MCF 10A (cell line): ENCODE measurements around the gene CYP4F3. TPM values are rescaled to one million over a fixed set of nuclear protein-coding genes. Genes with fewer than 3 reads are reported as not detected.

Experiments
- BruUV-seq: library from RNA; stranded (reverse); fragments of 400-500 nt; replicated peaks from 2 replicates; lab custom pipeline; 2021; lab: Mats Ljungman, UMichigan
- CTCF ChIA-PET: fragments of 300-600 bp; sonication (Branson Sonifier 250); formaldehyde crosslinking; extraction: SDS; loops from one replicate; lab custom pipeline; 2021; ENCODE audit warnings: antibody characterized with exemption, inconsistent platforms; lab: Yijun Ruan, JAX
- POLR2A ChIA-PET: fragments of 300-600, 350-650 bp; sonication (Branson Sonifier 250); formaldehyde crosslinking; extraction: SDS; loops from one replicate; lab custom pipeline; 2020; ENCODE audit warnings: antibody characterized with exemption, inconsistent platforms; lab: Yijun Ruan, JAX
- DNase-seq: peaks from one replicate; pipeline ENCODE4 v3.0.0-alpha.2; 2018; ENCODE audit not compliant: unreplicated experiment
- H3K27ac Mint-ChIP-seq: one replicate; pipeline ENCODE4 v1.8.0; 2022; ENCODE audit warnings: mild to moderate bottlenecking, low read depth, mixed read lengths; ENCODE audit not compliant: unreplicated experiment
- H3K27me3 Mint-ChIP-seq: one replicate; pipeline ENCODE4 v1.8.0; 2022; ENCODE audit warnings: mixed read lengths; ENCODE audit not compliant: insufficient read depth, unreplicated experiment
- H3K36me3 Mint-ChIP-seq: one replicate; pipeline ENCODE4 v1.8.0; 2022; ENCODE audit warnings: mild to moderate bottlenecking, moderate library complexity, mixed read lengths; ENCODE audit not compliant: insufficient read depth, unreplicated experiment
- H3K4me1 Mint-ChIP-seq: one replicate; pipeline ENCODE4 v1.8.0; 2022; ENCODE audit warnings: mixed read lengths; ENCODE audit not compliant: insufficient read depth, unreplicated experiment
- H3K4me3 Mint-ChIP-seq: one replicate; pipeline ENCODE4 v1.8.0; 2022; ENCODE audit warnings: mild to moderate bottlenecking, moderate library complexity, mixed read lengths; ENCODE audit not compliant: unreplicated experiment
- H3K9me3 Mint-ChIP-seq: one replicate; pipeline ENCODE4 v1.8.0; 2022; ENCODE audit warnings: mixed read lengths; ENCODE audit not compliant: unreplicated experiment
- intact Hi-C: fragments of 100-400 bp; cut with micrococcal nuclease; formaldehyde crosslinking; loops from 2 replicates; pipeline ENCODE4 v1.14.1; 2022
- total RNA-seq: library from RNA; stranded (reverse); gene quantifications from 2 replicates; pipeline ENCODE4 v1.2.3, GENCODE V29; 2022
- TF ChIP-seq, protein P1 (sequence below): fragments of 200-600 bp; IDR thresholded peaks from one replicate; pipeline ENCODE4 v1.8.0; 2022; ENCODE audit warnings: antibody characterized with exemption, mild to moderate bottlenecking; ENCODE audit not compliant: unreplicated experiment

Gene CYP4F3
- total RNA-seq, 1 experiment from 2014 or later: 0.75 TPM

DNA sequence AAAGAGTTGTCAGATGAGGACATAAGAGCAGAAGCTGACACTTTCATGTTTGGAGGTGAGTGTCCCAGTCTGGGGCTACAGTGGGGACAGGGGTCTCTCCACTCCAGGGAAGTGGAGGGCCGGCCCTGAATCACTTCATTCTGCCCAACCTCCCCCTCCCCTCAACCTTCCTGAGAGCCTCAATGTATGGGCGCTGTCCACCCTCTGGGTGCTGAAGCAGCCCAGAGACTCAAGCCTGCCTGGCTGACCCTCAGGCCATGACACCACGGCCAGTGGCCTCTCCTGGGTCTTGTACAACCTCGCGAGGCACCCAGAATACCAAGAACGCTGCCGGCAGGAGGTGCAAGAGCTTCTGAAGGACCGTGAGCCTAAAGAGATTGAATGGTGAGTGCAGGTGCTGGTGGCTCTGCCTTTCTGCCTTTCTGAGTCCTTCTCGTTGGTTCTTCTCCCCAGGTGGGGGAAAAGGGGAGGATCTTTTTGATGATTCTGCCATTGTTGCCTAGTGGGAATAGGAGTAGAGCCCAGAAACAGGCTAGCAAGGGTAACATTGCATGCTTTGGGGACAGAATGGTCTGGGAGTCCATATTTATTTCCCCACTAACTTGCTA, 16.9 kb upstream of the CYP4F3 start:
- DNase-seq: no peak
- no peak overlapping the region for H3K27ac Mint-ChIP-seq
- peaks cover 21% of the 10 kb centered on the region for H3K9me3 Mint-ChIP-seq
- no peak overlapping the region for H3K4me3 Mint-ChIP-seq
- ChIA-PET CTCF (interaction anchor here (0.9 to 1.6 kb wide), 4 partner anchors 9 to 186 kb away, joined by 3 to 6 read pairs (median 4); no protein-coding TSS in a partner anchor), POLR2A (no interaction called here)
- no peaks in the 10 kb centered on the region for H3K36me3 Mint-ChIP-seq
- BruUV-seq: no TSS peak
- H3K27me3 Mint-ChIP-seq: no peaks in the 10 kb centered on the region
- intact Hi-C loops: no loop called here
- TF ChIP-seq, protein P1, sequence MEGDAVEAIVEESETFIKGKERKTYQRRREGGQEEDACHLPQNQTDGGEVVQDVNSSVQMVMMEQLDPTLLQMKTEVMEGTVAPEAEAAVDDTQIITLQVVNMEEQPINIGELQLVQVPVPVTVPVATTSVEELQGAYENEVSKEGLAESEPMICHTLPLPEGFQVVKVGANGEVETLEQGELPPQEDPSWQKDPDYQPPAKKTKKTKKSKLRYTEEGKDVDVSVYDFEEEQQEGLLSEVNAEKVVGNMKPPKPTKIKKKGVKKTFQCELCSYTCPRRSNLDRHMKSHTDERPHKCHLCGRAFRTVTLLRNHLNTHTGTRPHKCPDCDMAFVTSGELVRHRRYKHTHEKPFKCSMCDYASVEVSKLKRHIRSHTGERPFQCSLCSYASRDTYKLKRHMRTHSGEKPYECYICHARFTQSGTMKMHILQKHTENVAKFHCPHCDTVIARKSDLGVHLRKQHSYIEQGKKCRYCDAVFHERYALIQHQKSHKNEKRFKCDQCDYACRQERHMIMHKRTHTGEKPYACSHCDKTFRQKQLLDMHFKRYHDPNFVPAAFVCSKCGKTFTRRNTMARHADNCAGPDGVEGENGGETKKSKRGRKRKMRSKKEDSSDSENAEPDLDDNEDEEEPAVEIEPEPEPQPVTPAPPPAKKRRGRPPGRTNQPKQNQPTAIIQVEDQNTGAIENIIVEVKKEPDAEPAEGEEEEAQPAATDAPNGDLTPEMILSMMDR: no peak
- no peaks in the 10 kb centered on the region for H3K4me1 Mint-ChIP-seq

DNA sequence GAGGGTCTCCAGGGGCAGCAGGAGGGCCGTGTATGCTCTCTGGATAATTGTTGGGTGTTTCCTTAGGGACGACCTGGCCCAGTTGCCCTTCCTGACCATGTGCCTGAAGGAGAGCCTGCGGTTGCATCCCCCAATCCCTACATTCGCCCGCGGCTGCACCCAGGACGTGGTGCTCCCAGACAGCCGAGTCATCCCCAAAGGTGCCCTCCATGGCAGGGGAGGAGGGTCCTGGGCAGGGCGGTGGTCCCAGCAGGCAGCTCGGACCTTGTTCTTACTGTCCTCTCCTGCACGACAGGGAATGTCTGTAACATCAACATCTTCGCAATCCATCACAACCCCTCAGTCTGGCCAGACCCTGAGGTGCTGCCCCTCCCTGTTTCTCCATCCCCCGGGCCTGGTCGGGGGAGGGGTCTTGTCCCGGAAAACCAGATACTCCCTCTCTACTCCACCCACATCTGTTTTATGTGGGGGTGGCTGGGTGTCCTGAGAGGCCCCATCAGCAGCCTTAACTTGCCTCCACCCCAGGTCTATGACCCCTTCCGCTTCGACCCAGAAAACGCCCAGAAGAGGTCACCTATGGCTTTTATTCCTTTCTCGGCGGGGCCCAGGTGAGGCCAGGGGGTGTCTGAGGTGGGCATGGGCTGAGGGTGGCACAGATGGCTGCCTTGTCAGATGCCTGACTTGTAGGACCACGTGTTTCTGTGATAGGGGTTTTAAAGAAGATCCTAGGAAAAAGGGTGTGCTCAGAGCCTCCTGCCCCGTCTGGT, 12.3 kb upstream of the CYP4F3 start:
- CTCF ChIA-PET: interaction anchor here (0.6 to 3.5 kb wide), 6 partner anchors 12 to 551 kb away, joined by 3 to 22 read pairs (median 6); partner anchors contain the start of gene CYP4F3
- no peak overlapping the region for H3K27ac Mint-ChIP-seq
- no peak overlapping the region for H3K4me3 Mint-ChIP-seq
- H3K9me3 Mint-ChIP-seq: no peaks in the 10 kb centered on the region
- DNase-seq: no peak
- POLR2A ChIA-PET: no interaction called here
- H3K36me3 Mint-ChIP-seq: no peaks in the 10 kb centered on the region
- H3K27me3 Mint-ChIP-seq: no peaks in the 10 kb centered on the region
- TF ChIP-seq, protein P1: no peak
- intact Hi-C loops: loop anchor here (1.0 to 5.0 kb wide), 5 partner anchors 182 to 557 kb away; partner anchors contain the start of gene FAM32A
- no TSS peak for BruUV-seq
- H3K4me1 Mint-ChIP-seq: no peaks in the 10 kb centered on the region

DNA sequence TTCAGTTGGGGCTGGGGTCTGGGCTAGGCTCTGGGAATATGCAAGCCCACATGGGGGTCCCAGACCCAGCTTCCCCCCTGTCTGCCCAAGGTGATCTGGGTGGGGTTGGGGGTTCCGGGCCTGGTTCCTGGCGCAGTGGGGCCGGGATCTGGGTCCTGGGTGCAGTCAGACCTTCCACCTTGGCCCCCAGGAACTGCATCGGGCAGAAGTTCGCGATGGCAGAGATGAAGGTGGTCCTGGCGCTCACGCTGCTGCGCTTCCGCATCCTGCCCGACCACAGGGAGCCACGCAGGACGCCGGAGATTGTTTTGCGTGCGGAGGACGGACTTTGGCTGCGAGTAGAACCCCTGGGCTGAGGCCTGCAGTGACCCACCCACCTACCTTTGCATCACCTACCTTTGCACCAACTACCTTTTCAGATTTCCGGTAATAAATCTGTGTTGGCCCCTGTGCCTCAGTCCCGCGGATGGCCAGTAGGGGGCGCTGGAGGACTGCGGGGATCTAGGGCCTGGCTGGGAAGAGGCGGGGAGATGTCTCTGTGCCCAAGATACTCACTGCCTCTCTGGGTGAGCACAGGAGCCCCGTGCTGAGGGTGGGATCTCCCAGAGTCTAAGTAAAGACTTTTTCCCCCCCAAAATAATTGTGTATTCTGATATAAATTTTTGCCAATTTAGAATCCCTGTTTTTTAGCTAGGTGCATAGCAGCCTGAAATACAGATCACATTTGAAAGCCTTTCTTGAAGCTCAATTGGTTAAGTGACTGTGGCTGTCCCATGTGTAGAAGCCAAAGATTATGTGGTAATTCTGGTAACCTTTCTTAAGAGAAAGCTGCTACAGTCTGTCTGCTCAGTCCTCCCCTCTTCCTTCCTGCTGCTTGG, 11.5 kb upstream of the CYP4F3 start:
- no peaks in the 10 kb centered on the region for H3K4me1 Mint-ChIP-seq
- no peak overlapping the region for H3K4me3 Mint-ChIP-seq
- TF ChIP-seq, protein P1: peak; percentile 95
- DNase-seq: peak; percentile 69
- BruUV-seq: no TSS peak
- no peaks in the 10 kb centered on the region for H3K9me3 Mint-ChIP-seq
- H3K27ac Mint-ChIP-seq: no peak overlapping the region
- no peaks in the 10 kb centered on the region for H3K27me3 Mint-ChIP-seq
- intact Hi-C loops: loop anchor here (1.0 to 5.0 kb wide), 5 partner anchors 182 to 556 kb away; partner anchors contain the start of gene FAM32A
- H3K36me3 Mint-ChIP-seq: no peaks in the 10 kb centered on the region
- ChIA-PET POLR2A (interaction anchor here (0.7 kb wide), 2 partner anchors 16 to 553 kb away, joined by 3 read pairs; no protein-coding TSS in a partner anchor), CTCF (interaction anchor here (0.5 to 3.5 kb wide), 30 partner anchors 9 to 853 kb away, joined by 3 to 22 read pairs (median 4); partner anchors contain the start of gene CYP4F3)
